ENCODE data around the gene DUSP22.
A peak's percentile ranks its signal among the peaks of the same experiment; 100 is the strongest.

The DUSP22 gene

DNA sequence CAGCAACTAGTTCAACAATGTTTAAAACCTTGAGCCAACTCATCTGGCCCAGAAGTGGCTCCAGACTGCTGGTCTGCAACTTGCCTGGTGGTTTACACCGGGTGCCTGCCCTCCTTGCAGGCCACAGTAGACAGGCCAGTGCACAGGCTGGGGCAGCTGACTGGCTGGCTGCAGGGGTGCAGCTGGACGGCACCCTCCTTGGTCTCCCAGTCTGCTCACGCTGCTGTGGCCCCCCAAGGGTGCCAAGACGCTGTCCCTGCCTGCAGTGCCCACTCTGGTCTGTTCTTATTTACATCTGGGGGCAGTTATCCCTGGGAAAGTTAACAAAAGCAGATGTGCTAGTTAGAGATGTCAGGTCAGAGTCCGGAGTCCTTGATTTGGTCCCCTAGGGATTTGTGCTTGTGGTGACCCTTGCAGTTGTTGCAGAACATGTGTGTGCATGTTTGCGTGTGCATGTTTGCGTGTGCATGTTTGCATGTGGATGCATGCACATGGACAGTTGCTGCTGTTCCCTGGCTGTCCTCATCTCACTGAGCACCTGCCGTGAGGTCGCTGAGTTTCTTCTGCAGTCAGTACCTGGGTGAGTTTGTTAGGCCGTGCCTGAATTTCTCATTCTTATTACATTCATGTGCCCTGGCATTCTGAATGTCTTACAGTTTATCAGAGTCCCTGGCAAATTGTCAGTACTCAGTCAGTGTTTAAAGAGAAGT, 51.1 kb downstream of the DUSP22 start:
- no peak for DNase-seq (ENCODE audit: low read depth)
- H3K4me3 ChIP-seq (ENCODE audit: low read length) = no peak overlapping the region
- TF ChIP-seq, protein P1, sequence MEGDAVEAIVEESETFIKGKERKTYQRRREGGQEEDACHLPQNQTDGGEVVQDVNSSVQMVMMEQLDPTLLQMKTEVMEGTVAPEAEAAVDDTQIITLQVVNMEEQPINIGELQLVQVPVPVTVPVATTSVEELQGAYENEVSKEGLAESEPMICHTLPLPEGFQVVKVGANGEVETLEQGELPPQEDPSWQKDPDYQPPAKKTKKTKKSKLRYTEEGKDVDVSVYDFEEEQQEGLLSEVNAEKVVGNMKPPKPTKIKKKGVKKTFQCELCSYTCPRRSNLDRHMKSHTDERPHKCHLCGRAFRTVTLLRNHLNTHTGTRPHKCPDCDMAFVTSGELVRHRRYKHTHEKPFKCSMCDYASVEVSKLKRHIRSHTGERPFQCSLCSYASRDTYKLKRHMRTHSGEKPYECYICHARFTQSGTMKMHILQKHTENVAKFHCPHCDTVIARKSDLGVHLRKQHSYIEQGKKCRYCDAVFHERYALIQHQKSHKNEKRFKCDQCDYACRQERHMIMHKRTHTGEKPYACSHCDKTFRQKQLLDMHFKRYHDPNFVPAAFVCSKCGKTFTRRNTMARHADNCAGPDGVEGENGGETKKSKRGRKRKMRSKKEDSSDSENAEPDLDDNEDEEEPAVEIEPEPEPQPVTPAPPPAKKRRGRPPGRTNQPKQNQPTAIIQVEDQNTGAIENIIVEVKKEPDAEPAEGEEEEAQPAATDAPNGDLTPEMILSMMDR (conservative IDR thresholded peaks at IDR 0.05; ENCODE audit: low read length) = no peak

DNA sequence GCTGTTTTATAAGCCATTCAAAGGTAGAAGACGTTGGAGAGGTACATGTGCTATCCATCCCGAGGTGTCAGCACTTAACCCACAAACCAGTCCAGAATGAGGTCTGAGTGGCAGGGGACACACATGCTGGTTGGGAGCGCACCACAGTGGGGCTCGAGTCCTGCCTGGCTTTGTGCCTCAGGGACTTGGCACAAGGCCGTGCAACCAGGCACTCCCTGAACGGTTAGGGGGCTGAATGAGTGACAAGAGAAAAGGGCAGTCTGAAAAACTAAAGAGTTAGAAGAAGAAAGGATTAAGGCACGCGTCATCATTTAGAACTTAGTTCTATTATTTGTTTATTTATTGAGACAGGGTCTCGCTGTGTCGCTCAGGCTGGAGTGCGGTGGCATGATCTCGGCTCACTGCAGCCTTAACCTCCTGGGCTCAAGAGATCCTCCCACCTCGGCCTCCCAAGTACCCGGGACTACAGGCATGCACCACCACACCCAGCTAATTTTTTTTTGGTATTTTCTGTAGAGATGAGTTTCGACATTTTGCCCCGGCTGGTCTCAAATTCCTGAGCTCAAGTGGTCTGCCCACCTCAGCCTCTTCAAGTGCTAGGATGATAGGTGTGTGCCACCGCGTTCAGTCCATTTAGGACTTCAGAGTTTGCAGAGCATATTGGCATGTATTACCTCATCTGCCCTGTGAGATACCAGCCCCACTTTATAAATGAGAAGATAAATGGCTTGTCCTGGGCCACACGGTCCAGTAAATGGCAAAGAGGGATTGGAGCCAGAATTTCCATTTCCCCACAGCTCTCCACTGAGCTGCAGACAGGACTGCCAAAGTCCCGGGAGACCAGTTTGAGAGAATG, 51.9 kb downstream of the DUSP22 start:
- H3K4me3 ChIP-seq (ENCODE audit: low read length) = no peak overlapping the region
- TF ChIP-seq, protein P1 (conservative IDR thresholded peaks at IDR 0.05; ENCODE audit: low read length) = no peak
- peak; percentile 77 for DNase-seq (ENCODE audit: low read depth)

DNA sequence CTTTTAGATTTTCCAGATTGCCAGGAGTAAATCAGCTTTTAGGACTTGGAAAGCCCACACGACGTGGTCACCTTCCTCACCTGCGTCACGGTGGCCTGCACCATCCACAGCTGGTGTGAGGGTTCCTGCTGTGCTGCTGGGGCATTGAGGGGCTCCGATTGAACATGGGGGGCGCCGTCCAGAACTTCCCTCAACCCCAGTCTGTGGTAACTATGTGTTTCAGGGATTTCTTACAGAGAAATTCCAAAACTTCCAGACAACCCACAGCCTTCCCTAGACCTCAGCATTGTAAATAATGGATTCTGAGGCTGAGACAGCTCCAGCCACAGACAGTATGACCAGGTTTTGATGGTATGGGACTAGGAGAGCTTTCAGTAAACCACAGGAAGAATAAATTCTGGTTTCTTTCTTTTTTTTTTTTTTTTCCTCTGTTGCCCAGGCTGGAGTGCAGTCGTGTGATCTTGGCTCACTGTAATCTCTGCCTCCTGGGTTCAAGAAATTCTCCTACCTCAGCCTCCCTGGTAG, 52.6 kb downstream of the DUSP22 start:
- TF ChIP-seq, protein P1 (conservative IDR thresholded peaks at IDR 0.05; ENCODE audit: low read length) = no peak
- DNase-seq (ENCODE audit: low read depth) = peak; percentile 88
- H3K4me3 ChIP-seq (ENCODE audit: low read length) = no peak overlapping the region

DNA sequence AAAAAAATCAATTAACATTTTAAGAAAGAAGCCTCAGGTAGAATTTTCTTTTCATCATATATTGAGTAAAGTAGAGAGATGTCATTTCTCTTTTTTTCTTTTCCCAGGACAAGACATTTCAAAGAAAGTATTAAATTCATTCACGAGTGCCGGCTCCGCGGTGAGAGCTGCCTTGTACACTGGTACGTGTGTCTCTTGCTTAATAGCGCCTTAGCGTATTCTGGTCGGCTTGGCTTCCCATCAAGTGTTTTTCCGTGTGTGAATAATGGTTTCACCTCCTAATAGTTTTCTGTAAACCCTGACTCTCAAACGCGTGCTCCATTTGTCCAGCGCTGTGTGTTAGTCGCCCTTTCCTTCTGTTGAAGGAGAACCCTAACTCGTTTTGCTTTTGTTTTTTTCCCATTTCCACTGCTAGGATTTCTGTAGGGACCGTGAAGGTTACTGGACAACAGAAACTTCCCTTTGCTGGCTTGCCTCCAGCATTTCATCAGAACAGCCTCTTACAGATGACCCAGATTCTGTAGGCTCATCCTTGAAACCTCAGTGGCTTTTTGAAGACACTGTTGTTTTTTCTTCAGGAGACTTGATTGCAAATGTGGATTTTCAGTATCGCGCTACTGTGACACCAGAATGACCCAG, 53.6 kb downstream of the DUSP22 start:
- TF ChIP-seq, protein P1 (conservative IDR thresholded peaks at IDR 0.05; ENCODE audit: low read length) = no peak
- H3K4me3 ChIP-seq (ENCODE audit: low read length) = no peak overlapping the region
- peak; percentile 59 for DNase-seq (ENCODE audit: low read depth)

DNA sequence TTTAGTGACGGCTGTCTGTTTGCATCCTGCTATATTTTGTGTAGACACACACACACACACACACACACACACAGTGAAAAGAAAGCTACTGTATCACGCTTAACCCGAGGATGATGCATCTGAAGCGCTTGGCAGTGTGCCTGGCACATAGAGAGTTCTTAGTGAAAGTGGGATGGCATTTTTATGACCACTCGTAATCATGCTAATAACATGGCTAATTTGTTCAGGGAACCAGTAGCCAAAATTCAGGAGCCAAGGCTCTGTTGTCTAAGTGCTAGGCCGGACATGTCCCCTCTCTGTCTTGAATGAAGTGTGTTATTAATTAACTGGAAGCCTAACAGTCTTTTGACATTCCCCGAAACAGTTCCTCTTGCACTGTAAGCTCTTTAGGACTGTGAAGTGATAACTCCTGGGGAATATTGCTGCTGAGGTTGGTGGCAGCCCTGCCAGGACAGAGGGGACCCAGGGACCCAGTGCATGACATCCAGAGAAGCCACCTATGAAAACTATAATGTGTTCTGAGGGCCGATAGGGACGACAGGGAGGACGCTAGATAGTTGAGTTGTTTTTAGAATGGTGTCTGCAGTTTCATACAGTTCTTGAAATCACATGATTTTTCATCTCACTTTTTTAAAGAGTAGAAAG, 54.2 kb downstream of the DUSP22 start:
- no peak overlapping the region for H3K4me3 ChIP-seq (ENCODE audit: low read length)
- TF ChIP-seq, protein P1 (conservative IDR thresholded peaks at IDR 0.05; ENCODE audit: low read length) = no peak
- DNase-seq (ENCODE audit: low read depth) = peak; percentile 81

DNA sequence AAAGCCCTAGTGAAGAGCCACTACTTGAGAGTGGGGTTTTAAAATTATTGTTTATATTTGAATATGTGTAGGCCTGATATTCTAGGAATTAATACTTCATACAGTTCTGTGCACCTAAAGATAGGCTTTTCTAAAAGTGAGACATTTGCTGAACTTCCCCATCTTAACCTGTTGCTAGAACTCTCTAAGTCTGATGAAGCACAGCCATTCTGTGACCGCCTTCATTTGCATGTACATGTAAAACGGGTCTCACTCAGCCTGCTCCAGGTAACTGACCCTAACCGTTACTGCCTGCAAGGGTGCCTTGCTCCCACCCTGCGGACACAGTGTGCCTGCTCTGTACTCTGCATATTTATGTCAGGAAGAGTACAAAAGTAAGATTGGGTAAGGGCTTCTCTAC, 54.9 kb downstream of the DUSP22 start:
- TF ChIP-seq, protein P1 (conservative IDR thresholded peaks at IDR 0.05; ENCODE audit: low read length) = no peak
- no peak overlapping the region for H3K4me3 ChIP-seq (ENCODE audit: low read length)
- no peak for DNase-seq (ENCODE audit: low read depth)
